ENCODE results near the gene TBC1D17. TPM values are rescaled to one million over a fixed set of nuclear protein-coding genes. Genes with fewer than 3 reads are reported as not detected.

Gene TBC1D17
- total and polyA plus RNA-seq, 8 donors, result 10.5 to 77.1 (median 35.3) TPM

- no peak for DNase-seq
- 76 to 92% (median 88%) methylated on average over 1 of the region's 1 CpG for WGBS, 5 donors
- Histone ChIP-seq H3K36me3 (peaks cover 0 to 14% (median 14%) of the 10 kb centered on the region in 4 donors), H3K4me1 (peaks cover 14 to 31% (median 26%) of the 10 kb centered on the region in 4 donors), H3K9me3 (no peaks in the 10 kb centered on the region), H3K4me3 (no peak overlapping the region), H3K27ac (no peak overlapping the region), H3K27me3 (peaks cover 0 to 40% (median 16%) of the 10 kb centered on the region in 3 donors)
- intact Hi-C loops (cut with DNase I; ENCODE audit: low total_unique reads), result no loop called here
- TF ChIP-seq CTCF (IDR thresholded peaks at IDR 0.05), result no peak
- no peak for TF ChIP-seq POLR2AphosphoS5 (IDR thresholded peaks at IDR 0.05)
- no peak for TF ChIP-seq POLR2A (IDR thresholded peaks at IDR 0.05)
- TF ChIP-seq EP300 (IDR thresholded peaks at IDR 0.05), result no peak
These were observed 15.2 kb downstream of the TBC1D17 start for GRCh38 chr19:49892716-49893115.

GRCh38 chr19:49894011-49894664, 16.6 kb downstream of the TBC1D17 start:
- H3K9me3 ChIP-seq, result no peaks in the 10 kb centered on the region
- H3K27me3 ChIP-seq, result peaks cover 0 to 41% (median 16%) of the 10 kb centered on the region in 3 donors
- TF ChIP-seq POLR2AphosphoS5 (IDR thresholded peaks at IDR 0.05) (no peak), CTCF (IDR thresholded peaks at IDR 0.05) (no peak), EP300 (IDR thresholded peaks at IDR 0.05) (no peak), POLR2A (IDR thresholded peaks at IDR 0.05) (no peak)
- WGBS, 5 donors, result 91 to 93% (median 92%) methylated on average over 18 of the region's 18 CpGs
- no peaks in the 10 kb centered on the region for H3K36me3 ChIP-seq
- peaks cover 19 to 37% (median 30%) of the 10 kb centered on the region in 4 donors for H3K4me1 ChIP-seq
- H3K4me3 ChIP-seq, result no peak overlapping the region
- DNase-seq, result no peak
- intact Hi-C loops (cut with DNase I; ENCODE audit: low total_unique reads), result no loop called here
- H3K27ac ChIP-seq, result no peak overlapping the region

- DNase-seq, result no peak
- no peak overlapping the region for H3K27ac ChIP-seq
- WGBS, 5 donors, result 75 to 88% (median 81%) methylated on average over 13 to 17 of the region's 17 CpGs
These were observed 17.5 kb downstream of the TBC1D17 start for GRCh38 chr19:49894879-49895565.

More at GRCh38 chr19:49894879-49895565, 17.5 kb downstream of the TBC1D17 start:
- no peak for TF ChIP-seq EP300 (IDR thresholded peaks at IDR 0.05)
- TF ChIP-seq POLR2AphosphoS5 (IDR thresholded peaks at IDR 0.05), result no peak
- no peak for TF ChIP-seq POLR2A (IDR thresholded peaks at IDR 0.05)
- TF ChIP-seq CTCF (IDR thresholded peaks at IDR 0.05), result no peak
- Histone ChIP-seq H3K27me3 (peaks cover 0 to 36% (median 11%) of the 10 kb centered on the region in 3 donors), H3K4me3 (no peak overlapping the region), H3K9me3 (no peaks in the 10 kb centered on the region), H3K36me3 (no peaks in the 10 kb centered on the region), H3K4me1 (peaks cover 19 to 32% (median 25%) of the 10 kb centered on the region in 4 donors)
- intact Hi-C loops (cut with DNase I; ENCODE audit: low total_unique reads), result no loop called here

Measured in stomach (tissue), 9 donors.